GM18873 (cell line): ENCODE results near the gene LGALS9.
"Not testable (repeated sequence)": the region's sequence is repeated elsewhere in the genome, so short reads cannot be mapped to it uniquely, and the experiment has no call there.

Source experiments
- ATAC-seq: cut with Tn5 transposase; IDR thresholded peaks from one replicate; pipeline ENCODE4 v1.9.1; 2021; ENCODE audit warnings: mild to moderate bottlenecking, moderate library complexity, moderate number of reproducible peaks; ENCODE audit not compliant: unreplicated experiment, low FRiP score

LGALS9 gene

DNA sequence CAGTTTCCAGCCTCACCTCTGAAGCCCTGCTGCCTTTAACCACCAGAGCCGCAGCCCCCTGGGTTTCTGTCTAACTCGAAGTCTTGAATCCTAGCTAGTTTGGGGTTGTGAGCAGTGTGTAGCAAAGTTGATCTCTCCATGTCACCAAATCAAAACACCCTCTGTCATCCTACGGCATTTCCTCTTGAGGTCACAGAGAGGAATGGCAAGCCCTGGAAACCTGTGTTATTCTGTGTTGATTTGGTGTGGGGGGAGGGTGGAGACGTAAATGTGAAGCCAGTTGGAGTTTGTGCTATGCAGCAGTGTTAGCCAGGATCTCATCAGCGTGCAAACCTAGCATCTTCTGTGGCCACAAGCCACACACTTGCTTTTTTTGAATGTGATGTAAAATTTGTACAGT lies 5.1 kb upstream of the LGALS9 start:
- no peak for ATAC-seq

DNA sequence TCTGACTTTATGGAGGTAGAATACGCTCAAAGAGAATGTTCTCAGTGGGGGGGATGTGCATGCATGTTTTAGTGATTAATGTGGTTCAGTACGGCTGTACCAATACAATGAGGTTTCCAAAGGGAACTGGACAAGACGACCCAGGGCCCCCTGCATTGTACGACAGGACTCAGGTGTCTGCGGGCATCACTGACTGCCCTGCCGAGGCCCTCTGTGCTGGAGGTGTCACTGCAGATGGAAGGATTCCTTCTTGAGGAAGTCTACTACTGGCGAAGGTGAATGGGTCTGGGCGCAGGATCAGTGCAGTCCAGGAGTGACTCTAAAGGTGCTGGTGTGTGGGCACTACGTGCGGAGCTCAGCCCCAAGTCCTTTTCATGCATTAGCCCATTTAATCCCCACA lies 3.5 kb upstream of the LGALS9 start:
- no peak for ATAC-seq

DNA sequence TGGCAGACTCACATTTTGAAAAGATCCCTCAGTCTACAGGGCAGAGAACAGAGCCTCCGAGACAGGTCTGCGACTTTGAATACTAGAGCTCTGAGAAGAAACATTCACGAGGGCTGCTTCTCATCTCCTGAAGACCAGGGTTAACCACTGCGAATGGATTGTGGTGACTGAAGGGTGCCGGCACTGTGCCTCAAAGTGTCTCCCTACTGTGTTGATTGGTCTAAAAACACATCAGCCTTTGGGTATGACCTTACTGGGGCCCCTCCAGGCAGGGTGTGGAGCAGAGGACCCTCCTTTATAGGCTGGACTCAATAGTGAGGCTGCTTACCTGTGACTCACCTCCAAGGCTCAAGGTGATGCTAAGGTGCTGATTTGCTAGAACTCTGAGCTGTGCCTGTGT lies 2.6 kb upstream of the LGALS9 start:
- ATAC-seq: no peak

DNA sequence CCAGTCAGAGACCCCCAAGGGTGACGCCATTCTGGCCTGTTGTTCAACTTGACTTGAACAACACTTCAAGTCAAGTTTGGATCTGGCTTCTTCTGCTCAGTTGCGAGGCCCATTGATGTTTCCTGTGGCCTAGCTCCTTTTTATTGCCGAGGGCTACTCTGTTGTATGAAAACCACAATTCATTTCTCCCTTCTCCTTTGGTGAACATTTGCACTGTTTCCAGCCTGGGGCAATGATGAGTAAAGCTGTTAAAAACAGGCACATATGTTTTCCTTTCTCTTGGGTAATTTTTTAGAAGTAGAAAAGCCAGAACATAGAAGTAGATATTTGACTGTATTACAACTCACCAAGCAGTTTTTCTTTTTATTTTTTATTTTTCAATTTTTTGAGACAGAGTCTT lies 1.7 kb upstream of the LGALS9 start:
- ATAC-seq: not testable (repeated sequence)

DNA sequence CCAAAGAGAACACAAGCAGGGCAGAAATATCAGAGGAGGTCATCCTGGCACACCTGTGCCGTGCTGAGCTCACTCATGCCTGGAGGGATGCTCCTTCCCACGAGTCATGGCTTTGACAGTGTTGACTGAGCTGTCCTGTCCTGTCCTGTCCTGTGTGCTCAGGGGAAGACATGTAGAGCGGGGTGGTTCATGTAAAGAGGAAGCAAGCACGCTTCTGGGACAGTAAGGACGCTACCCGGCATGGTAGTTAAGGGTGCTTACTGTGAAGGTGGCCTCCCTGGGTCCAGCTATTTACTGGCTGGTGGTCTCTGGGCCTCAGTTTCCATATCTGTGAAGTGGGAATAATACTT lies 398 bp downstream of the LGALS9 start:
- no peak for ATAC-seq

DNA sequence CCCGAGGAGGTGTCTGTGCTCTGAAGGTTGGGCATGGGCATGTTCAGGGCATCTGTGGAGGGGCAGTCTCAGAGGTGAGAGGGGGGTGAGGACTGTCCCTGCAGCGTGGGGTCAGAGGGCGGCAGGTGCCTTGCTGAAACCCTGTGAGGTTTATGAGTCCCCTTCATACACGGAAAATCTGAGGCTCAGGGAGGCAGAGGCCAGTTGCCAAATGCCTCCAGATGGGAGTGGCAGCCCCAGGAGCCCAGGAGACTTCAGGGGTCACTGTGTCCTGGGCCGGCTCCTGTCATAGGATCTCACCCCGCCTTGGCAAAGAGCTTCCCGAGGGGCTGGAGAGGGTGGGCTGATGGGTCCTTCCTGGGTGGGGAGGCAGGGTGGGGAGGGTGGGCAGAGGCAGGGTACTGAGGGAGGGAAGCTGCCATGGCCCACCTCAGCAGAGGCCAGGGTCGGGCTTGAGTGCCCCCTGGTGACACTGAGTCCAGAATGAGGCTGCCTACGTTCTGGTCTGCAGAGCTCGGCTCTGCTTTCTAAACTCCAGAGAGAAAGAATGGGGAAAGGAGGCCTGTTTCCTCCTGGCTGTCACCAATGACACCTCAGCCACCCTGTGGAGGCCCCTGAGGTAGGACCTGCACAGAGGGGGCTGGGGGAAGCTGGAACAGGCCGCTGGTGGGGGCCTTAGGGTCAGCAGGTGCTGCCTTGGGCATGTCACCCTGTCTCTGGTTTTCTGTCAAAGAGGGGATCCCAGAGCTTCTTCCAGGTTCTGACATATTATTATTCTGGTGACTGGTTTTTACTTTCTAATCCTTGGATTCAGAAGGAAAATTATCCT lies 1.1 kb downstream of the LGALS9 start:
- ATAC-seq: no peak

DNA sequence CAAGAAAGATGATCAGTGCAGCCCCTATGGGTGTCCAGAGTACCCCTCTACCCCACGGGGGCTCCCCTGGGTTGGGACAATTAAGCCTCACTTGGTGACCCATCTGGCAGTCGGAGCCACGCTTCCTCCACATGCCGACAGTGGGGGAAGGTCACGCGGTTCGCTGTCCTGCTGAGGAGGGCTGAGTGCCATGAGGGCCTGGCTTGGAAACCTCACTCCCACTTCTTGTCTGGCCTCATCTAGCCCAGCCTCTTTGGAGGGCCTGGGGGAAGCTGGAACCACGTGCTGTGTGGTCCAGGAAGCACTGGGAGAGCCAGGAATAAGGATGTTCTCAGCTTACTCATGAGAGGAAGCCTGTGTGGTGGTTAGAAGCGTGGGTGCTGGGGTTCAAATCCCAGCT lies 1.8 kb downstream of the LGALS9 start:
- ATAC-seq: not testable (repeated sequence)

DNA sequence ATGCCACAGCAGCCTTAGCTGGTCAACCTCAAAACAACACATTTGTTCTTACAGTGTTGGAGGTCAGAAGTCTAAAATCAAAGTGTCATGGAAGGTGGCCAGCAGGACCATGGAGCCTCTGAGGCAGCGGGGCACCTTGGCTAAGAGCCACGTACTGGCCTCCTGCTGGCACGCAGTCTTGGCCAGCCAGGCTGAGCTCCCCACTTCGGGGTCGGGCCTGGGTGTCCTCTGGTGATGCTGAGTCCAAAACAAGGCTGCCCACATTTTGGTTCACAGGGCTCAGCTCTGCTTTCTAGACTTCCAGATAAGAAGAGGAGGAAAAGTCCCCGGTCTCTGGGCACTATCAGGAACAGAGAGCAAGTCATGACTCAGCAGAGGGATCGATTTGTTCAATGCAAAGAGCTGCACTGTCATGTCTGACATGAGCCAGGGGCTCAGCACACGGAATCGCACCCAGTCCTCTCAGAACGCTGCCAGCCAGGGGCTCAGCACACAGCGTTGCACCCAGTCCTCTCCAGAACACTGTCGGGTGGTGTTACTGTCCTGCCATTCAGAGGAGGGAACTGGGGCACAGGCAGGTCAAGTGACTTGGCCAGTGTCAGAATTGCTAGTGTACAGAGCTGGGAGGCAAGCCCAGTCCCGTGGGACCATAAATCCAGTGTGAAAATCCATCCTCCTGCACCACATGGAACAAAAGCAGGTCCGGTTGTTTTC lies 2.5 kb downstream of the LGALS9 start:
- no peak for ATAC-seq

DNA sequence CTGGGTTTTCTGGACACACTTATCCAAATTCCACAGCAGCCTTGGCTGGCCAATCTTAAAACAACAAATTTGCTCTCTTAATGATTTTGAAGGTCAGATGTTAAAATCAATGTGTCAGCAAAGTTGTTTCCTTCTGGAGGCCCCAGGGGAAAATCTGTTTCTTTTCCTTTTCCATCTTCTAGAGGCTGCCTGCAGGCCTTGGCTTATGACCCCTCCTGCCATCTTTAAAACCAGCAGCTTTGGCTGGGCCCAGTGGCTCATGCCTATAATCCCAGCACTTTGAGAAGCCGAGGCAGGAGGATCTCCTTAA lies 3.0 kb downstream of the LGALS9 start:
- ATAC-seq: no peak

DNA sequence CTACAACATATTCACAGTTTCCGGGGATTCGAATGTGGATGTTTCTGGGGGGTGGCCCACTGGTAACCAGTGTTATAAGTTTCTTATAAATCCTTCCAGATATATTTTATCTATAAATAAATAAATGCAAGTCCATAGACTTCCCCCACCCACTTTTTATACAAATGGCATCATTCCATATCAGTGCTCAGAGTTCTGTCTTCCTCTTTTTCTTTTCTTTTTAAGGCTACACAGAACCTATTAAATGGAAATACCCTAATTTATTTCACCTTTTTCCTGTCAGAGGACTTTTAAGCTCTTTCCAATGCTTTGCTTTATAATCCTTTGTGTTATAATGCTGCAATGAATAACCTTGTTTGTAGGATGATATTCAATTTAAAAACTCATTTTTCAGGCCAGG lies 3.8 kb downstream of the LGALS9 start:
- no peak for ATAC-seq

DNA sequence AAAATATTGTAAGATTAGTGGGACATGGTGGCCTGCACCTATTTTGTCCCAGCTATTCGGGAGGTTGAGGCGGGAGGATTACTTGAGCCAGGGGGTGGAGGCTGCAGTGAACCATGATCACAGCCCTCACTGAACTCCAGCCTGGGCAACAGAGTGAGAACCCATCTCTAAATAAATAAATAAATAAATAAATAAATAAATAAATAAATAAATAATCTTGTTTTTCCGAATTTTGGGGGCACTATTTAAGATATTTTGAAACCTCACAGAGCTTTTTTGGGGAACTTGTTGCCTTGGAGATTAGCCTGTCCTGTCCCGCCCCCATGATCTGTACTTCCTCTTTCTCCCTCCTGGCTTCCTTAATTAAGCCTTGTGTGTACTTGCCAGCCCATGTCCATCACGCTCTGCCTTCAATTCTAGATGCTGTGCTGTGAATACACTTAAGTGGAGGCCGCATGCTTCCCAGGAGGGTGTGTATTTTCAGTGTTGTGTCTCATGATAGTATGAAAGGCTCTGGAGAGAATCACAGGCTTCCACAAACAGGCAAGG lies 4.4 kb downstream of the LGALS9 start:
- no peak for ATAC-seq

DNA sequence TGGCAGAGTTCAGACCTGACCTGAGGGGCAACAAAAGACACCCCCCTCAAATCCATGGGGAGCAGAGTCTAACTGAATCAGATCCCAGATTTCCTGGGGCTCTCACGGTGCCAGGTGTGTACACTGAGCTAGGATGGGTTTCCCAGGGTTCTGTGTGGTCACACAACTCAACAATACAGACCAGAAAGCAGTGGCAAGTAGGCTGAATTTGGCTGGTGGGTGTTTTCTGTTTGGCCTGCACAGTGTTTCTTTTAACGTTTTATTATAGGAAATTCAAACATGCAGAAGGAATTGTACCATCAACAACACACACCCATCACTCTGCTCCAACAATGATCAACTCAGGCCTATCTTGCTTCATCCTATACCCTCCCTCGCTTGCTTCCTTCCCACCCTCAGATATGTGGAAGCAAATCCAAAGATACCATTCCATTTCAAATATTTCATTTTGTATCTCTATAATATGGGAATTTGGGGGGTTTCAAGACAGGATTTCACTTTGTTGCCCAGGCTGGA lies 5.1 kb downstream of the LGALS9 start:
- not testable (repeated sequence) for ATAC-seq

DNA sequence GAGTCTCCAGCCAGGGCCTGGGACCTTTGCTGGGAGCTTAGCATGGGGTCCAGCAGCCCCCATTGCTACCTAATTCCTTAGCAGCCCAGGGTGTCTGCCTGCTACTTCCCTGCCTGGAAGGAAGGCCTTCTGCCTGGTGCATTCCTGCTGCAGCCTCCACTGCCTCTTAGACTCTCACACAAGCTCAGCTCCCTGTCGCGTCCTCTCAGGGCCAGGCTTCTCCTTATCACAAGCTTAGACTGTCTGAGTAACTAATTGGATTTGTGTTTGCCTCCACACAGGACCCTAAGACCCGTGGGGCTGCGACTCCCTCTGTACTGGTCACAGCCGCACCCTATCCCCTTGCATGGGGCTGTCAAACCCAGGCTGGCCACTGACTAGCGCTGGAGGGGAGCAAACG lies 6.8 kb downstream of the LGALS9 start:
- not testable (repeated sequence) for ATAC-seq

DNA sequence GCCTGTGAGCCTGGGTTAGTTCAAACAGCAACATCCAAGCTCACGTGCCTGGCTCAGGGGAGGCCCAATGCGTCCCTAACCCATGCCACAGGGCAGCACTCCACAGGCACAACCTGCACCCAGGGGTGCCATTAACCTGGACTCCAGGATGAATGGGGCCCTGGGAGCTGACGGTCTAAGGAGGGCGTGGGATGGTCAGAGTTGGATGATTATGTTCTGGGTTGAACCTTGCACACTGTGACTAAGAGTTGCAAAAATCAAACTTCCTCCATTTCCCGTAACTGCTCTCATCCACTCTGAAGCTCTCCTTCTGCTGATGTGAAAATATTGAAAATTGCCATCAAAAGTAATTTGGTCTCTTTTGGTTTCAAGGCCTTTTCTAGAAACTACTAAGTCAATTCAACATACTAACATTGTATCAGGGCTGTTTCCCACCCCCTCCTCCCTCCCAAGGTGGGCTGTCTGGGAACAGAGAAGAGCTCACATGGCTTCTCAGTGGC lies 7.5 kb downstream of the LGALS9 start:
- not testable (repeated sequence) for ATAC-seq

DNA sequence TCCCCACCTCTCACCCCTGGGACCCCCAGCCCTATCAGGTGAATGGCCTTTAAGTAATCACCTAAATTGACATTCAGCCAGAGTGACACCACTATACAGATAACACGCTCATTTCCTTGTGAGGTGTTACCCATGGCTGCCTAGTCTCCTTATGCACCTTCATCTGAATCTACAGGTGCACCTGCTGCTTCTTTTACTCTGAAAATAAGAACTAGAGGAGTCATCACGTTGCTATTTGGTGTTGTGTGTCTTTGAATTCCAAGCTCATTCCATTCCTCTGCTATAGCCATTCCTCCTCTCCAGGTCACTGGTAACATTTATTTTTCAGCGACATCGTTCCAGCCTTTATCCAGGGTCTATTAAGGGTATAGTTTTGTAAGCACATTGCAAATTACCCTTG lies 9.8 kb downstream of the LGALS9 start:
- ATAC-seq: no peak

DNA sequence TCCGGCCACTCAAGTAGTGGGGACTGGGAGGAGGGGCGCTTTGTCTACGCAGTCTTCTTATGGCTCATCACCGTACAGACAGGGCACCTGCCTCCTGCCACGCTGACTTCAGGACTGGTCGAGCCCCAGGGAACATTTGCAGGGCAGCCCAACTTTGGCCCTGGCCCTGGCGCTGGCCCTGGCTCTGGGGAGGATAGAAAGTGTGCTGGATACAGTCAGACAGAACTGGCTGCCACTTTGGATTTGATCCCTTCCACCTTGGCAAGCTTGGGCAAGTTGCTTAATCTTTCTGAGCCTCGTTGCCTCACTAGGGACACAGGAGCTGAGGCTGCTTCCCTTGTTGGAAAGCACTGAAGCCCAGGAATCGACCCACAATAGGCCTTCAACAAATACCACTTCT lies 13.6 kb downstream of the LGALS9 start:
- ATAC-seq: no peak

DNA sequence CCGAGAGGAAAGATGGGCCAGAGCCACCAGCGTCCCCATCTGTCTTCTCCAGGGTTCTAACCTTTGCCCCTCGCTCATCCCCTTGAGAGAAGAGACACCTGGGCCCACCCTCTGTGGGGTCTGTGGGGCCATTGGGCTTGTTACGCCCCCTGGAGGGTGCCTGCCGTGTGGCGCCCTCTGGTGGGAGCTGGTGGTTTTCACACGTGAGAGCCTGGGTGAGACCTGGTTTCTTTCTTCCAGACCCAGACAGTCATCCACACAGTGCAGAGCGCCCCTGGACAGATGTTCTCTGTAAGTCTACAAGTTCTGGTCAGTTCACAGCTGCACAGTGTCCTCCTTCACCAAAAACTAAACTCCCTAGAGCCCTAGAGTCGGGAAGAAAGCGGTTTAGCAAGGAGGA lies 14.6 kb downstream of the LGALS9 start:
- not testable (repeated sequence) for ATAC-seq

DNA sequence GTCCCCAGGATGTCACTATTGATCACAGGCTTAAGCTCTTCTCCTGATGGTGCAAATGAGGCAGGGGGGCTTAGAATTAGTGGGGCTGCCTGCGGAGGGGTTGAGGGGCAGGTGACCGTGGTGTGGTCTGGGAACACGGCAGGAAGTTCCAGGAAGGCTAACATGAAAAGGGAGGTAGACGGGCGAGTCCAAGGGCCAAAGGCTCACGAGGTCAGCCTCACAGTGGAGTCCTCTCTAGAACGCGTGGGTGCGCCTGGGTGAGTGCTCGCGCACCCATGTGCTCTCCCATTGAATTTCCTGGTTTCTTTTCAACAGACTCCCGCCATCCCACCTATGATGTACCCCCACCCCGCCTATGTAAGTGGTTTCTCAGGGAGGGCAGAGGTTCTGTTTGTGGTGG lies 15.2 kb downstream of the LGALS9 start:
- ATAC-seq: no peak

DNA sequence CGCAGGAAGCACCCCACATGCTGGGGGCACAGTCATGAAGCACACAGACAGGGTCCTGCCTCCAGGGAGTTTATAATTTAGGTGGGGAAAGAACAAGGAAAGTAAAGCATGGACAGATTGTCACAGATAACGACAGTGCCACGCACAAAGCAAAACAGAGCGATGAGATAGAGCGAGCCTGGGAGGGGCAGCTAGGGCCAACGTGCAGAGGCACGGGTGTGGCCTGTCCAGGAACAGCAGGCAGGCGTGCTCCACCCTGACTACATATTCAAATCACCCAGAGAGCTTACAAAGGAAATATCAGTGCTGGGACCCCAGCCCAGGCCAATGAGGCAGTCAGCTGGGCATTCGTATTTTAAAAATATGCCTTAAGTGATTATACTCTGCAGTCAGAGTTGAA lies 16.8 kb downstream of the LGALS9 start:
- no peak for ATAC-seq

DNA sequence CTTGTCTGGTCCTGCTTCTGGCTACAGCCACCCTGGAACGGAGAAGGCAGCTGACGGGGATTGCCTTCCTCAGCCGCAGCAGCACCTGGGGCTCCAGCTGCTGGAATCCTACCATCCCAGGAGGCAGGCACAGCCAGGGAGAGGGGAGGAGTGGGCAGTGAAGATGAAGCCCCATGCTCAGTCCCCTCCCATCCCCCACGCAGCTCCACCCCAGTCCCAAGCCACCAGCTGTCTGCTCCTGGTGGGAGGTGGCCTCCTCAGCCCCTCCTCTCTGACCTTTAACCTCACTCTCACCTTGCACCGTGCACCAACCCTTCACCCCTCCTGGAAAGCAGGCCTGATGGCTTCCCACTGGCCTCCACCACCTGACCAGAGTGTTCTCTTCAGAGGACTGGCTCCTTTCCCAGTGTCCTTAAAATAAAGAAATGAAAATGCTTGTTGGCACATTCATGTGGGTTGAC lies 18.2 kb downstream of the LGALS9 start:
- ATAC-seq: not testable (repeated sequence)

DNA sequence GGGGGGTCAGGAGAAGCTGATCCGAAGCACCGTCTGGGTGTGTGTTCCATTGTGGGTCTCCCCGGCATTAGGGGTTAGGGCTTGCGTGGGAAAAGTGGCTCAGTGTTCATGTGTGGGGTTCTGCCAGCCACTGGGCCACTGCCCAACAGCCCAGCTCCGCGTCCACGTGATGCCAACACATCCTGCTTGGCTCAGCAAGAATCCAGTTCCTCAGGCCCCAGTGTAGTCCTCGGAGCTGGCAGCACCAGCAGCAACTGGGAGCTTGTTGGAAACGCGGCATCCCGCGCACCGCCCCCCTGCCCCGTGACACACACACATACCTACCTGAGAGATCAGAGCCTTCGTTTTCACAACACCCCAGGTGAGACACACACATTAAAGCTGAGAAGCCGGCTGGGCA lies 18.9 kb downstream of the LGALS9 start:
- ATAC-seq: no peak
